ENCODE measurements around the gene COG4.

COG4 gene

DNA sequence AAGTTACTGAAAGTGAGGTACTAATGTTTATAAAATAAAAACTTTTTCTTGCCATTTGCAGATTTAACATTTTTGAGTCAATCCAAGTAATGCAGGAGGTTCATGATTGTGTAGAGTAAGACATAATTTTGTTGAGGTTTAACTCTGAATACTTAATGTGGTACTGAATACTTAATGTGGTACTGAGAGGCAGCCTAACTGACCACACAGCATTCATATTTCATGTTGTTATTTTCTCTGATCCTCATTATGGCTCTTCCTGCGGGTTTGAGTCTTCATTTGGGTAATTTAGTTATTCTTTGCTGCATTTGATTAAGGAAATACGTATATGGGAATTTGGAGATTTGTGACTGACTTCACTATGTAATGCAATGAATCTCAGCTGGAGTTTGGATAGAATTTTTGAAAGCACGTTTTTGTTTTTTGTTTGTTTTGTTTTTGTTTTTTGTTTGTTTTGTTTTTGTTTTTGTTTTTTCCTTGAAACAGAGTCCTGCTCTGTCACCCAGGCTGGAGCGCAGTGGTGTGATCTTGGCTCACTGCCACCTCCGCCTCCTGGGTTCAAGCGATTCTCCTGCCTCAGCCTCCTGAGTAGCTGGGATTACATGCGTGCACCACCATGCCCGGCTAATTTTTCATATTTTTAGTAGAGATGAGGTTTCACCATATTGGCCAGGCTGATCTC lies 4.1 kb upstream of the COG4 start:
- no peak for DNase-seq

DNA sequence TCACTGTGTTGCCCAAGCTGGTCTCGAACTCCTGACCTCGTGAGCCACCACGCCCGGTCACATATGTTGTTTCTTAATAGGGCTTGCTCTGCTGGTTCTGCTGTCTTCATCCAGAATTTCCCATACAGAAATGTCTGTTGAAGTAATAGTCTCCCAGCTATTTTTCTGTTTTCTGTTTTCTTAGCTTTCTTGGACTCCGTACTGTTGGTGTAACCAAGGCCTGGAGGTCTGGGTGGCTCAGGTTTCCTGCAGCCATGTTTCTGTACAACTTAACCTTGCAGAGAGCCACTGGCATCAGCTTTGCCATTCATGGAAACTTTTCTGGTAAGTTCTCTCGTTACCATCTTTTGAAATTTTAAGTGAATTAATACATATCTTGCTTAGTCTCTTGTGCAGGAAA lies 3.0 kb upstream of the COG4 start:
- DNase-seq, result no peak

DNA sequence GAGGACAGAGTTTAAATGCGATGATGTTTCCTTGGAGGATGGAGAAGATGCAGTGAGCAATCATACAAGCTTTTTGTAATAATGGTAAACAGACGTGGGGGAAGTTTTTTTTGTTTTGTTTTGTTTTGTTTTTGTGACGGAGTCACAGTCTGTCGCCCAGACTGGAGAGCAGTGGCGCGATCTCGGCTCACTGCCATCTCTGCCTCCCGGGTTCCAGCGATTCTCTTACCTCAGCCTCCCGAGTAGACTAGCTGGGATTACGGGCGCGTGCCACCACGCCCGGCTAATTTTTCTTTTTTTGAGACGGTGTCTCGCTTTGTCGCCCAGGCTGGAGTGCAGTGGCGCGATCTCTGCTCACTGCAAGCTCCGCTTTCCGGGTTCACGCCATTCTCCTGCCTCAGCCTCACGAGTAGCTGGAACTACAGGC lies 1.1 kb upstream of the COG4 start:
- DNase-seq, result peak in 23 of 56 donors; percentile 0 to 47 (median 7)

DNA sequence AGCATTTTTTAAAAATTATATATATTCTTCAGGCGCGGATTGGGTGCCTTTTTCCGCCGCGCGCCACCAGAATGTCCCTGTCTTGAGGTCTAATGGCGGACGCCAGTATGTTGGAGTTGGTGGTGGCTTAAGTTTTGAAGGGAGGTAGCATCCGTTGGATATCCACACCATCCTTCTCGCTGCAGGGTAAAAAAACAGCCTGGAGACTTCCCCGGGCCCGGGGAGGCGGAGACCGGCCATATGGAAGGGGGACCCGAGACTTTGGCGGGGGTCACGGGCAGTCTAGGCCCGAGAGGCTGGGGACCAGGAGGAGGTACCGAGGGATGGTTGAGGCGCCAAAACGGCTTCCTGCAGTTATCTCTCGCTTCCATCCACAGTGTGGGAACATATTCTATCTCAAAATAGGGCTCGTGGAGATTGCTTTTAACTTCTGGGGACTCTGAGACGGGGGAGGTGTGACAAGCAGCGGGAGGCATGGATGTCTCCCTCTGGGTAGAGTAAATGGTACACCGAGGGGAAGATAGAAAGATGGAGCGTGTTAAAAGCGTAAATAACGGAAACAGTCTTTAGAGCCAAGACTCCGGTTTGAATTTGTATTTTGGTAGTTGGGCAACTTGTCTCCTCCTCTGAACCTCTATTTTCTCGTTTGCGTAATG lies 517 bp upstream of the COG4 start, which contains the start of gene SF3B3:
SF3B3 (plus strand) TSS at position 74 of the 656 bp plus-strand sequence. CDS start 2,841 bp downstream, outside the sequence.
- DNase-seq, result peak in 55 of 56 donors; percentile 12 to 90 (median 70)

DNA sequence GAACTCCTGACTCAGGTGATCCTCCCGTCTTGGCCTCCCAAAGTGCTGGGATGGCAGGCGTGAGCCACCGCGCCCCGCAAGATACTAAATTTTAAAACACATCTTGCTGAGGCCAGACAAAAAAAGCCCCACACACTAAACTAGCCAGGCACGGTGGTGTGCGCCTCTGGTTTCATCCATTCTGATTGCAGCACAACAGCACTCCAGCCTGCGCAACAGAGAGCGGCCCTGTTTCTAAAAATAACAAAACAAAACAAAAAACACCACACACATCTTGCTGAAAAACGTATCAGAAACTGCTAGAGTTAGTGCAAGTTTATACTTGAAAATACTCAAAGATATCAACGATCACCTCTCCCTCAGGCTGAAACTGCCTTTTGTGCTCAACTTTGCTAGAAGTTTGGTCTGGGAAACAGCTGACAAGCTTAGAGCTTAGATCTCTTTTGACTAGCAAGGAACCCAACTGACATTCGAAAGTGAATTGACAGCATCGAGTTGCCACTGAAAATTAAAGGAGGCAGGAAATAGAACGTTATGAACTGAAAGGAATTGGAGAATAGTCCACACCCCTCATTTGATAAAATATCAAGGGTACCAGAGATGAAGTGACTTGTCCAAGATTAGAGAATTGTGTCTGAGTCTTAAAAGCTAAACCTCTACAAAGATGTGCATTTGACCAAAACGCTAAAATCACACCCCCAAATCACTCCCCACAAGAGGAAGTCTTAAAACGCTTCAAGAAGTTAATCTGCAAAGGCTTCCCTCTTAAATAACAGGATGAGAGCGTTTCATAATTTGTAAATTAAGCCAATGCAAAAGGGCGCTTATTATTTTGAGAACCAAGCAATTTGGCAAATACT lies 908 bp downstream of the COG4 start:
- no peak for DNase-seq

DNA sequence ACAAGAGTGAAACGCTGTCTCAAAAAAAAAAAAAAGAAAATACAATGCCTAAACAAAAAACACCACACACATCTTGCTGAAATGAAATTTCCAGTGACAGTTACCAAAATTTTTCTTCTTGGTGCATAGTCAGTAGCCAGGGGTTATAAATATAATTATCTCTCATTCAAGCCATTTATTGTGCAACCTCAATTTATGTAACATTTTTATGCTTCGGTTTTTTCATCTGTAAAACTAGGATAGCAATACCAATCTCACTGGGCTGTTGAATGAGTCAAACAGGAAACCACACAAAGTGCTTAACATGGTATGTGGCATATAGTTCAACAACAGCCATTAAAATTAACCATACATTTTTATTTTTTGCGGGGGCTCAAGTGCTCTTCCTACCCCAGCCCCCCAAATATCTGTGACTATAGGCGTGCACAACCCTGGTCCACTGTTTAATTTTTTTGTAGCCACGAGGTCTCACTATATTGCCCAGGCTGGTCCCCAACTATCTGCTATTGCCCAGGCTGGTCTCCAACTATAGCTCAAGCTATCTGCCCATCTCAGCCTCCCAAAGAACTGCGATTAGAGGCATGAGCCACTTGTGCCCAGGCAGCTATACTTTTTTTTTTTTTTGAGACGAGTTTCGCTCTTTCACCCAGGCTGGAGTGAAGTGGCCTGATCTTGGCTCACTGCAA lies 2.6 kb downstream of the COG4 start:
- DNase-seq, result no peak

DNA sequence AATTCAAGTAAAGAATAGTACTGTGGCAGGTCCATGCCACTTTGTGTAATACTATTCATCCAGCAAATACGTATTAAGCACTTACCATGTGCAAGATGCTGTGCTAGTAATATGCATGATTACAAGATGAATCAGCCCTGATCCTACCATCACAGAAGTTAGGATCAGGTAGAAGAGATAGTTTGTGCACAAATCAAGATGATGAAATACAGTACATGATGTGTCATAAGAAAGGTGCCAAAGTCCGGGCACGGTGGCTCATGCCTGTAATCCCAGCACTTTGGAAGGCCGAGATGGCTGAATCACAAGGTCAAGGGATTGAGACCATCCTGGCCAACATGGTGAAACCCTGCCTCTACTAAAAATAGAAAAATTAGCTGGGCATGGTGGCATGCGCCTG lies 10.9 kb downstream of the COG4 start:
- no peak for DNase-seq

DNA sequence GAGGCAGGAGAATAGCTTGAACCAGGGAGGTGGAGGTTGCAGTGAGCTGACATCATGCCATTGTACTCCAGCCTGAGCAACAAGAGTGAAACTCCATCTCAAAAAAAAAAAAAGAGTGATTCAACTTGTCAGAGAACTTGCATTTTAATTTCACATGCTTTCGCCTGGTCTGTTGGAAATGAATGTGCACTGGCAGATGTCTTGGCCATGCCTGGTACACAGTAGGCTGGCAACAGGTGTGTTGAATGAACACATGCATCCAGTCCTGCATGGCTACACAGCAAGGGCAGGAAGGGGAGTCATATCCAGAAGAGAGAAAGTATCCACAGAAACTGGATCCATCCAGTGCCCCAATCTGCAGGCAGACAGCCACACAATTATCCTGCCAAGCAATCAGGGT lies 11.5 kb downstream of the COG4 start:
- no peak for DNase-seq

DNA sequence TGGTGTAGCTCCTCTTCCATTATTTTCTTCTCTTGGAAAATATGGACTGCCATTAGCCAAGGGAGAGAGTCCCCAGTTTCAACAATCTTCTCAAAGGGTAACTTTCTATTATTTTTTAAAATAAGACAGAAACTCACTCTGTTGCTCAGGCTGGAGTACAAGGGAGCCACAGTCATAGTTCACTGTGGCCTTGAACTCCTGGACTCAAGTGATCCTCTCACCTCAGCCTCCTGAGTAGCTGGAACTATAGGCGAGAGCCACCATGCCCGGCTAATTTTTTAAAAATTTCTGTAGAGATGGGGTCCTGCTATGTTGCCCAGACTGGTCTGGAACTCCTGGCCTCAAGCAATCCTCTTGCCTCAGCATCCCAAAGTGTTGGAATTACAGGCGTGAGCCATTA lies 13.1 kb downstream of the COG4 start:
- no peak for DNase-seq

DNA sequence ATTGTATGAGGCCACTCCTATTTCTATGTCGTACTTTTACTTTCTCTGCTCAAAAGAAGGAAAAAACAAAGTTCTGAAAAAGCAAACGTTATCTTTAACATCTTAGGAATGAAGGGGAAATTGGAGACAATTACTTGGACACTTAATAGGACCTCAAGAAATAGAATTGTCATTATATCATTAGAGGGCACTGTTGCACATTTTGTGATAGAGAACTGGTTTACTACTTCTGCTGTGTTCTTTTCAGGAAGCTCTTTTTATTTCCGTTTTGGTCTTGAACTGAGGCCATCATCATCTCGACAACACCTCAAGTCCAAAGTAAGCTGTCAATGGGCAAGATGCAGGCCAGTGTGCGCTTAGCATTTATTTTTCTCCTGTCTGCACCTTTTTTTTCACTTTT lies 14.6 kb downstream of the COG4 start:
- no peak for DNase-seq

DNA sequence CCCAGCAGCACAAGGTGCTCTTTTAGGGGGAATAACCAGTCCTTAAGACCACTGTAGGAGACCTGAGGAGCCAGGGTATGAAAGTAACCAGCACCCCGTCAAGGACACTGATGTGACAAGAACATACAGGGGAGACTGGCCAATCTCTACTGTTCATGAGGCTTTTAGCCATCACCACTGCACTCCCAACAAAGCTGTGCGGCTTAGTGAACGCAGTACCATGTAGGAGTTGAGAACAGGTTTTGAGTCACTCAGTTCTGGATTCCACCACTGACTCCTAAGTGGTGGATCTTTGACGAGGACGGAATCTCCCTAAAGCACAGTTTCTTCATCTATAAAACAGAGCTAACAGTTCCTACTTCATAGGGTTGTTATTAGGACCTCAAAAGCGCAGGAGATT lies 26.8 kb downstream of the COG4 start:
- DNase-seq, result no peak

DNA sequence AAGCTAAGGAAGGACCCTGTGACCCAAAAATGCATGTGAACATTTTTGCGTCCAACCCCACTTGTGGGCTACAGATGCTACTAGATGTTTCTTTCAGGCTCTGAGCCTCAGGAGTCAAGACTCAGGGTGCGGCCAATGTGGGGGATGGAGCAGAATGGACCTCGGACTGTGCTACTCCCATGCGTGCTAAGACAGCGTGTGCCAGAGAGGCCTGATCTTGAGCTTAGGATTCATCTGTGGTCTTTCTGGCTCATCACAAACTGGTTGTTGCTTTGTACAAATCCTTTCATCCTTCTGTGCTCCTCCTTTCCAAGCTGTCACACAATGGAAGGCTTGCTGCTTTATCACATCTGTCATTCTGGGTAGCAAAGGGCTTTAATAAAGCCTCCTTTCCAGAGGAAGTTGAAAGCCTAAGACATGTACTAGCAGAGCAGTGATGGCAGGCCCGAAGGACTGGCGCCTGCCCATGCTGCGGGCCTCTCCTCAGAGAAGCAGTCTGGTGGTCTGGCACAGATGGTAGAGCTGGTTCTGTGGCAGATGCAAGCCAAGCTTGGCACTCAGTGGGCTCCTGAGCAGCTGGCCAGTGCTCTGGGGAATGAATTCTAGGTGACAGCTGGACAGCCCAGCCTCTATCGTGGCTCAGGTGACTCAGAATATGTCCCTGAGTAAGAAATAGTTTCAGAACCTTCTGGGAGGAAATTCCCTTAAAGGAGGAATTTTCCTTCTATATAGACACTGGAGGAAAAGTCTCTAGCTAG lies 27.8 kb downstream of the COG4 start:
- no peak for DNase-seq

DNA sequence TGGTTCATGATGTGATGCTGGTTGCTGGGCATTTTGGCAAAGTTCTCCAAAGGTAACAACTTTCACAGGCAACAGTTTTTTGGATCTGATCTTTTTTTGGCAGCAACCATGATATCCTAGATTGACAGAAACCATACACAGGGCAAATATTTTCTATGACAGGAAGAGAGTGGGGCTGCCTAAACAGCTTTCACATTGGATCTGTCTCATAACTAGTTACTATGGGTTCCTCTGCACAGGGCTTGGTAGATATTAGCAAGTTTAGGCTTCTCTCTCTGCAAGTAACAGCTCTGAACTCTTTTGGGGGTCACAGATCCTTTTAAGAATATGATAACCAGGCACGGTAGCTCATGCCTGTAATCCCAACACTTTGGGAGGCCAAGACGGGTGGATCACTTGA lies 28.6 kb downstream of the COG4 start:
- DNase-seq, result no peak

DNA sequence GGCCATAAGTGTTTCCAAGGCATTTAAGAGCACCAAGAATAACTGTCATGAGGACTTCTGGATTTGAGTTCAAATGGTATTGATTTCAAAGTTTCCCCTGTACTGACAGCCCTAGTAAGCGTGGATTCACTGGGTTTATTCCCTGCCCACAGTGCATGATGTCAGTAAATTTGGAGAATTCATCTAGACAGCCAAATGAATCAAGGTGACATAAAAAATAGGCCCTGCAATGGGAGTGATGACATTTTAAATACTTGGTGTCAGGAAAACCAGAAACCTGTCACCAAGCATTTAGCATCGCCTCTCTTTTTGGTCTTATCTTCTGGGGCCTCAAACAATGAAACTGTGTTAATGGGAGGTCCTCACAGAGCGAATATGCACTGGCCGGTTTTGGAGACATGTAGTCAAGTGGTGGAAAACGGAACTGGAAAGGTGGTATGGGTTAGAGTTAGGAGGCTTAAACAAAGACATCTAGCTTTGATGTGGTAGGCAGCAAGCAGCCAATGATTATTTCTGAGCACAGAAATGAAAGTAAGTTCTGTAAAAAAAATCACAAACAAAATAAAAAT lies 29.1 kb downstream of the COG4 start:
- DNase-seq, result no peak

DNA sequence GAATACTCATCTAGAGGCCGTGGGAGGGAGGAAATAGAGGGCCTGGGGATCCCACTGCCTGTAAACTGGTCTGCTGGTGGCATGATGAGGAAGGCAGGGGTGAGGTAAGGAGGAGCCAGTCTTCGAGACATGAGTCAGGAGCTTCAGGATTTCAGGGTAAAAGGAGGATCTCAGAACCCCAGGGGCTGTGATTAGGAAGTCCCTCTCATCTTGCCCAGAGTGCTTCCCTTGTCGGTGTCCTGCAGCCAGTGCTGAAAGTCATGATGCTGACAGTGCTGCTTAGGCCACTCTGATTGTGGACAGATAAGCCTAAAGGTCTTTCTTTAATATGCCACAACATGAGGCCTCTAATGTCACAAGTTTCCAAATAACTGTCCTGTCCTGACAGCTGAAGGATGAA lies 29.6 kb downstream of the COG4 start:
- DNase-seq, result no peak

DNA sequence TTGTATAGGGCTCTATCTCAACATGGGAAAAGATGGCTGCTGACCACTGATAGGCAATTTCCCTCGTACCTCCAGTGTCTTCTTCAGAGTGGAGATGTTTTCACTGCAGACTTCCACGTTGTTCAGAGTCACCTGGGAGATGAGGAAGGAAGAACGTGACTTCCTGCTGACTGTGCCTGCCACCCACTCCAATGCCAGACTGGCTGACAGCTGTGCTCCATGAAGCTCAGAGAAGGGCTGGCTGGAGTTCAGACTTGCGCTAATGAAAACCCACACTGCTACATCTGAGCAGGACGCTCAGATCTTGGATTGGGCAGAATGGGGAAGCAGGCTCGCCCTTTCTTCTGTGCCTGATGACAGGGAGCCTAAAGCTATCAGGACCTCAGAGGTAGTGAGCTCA lies 33.1 kb downstream of the COG4 start:
- DNase-seq, result peak in 20 of 56 donors; percentile 2 to 62 (median 30)

DNA sequence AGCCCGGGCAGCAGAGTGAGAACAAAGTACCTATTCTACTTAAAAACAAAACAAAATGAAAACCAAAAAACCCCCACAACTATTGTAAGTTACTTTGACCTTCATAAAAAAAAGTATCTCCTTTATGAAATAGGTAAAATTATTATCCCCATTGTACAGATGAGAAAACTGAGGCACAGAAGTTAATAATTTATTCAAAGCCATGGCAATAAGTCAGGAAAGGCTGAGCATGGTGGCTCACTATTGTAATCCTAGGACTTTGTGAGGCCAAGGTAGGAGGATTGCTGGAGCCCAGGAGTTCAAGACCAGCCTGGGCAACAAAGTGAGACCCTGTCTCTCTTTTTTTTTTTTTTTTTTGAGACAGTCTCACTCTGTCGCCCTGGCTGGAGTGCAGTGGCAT lies 38.5 kb downstream of the COG4 start:
- no peak for DNase-seq

DNA sequence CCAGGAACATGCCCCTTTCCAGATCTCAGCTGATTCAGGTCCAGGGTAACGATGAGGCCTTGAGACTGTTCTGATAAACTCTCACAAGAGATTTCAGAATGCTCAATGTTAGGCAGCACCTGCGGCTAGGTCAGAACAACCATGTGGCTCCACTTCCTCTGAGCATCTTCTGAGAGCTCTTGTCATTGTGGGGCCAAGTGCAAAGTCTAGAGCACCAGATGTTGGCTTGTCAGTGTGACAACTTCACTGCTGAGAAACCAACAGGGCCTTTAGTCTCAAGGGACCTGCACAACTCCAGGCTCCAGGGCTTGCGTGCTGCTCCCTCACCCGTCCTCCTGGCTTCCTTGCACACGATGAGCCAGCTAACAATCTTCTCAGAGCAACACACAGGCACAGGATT lies 39.9 kb downstream of the COG4 start:
- no peak for DNase-seq

DNA sequence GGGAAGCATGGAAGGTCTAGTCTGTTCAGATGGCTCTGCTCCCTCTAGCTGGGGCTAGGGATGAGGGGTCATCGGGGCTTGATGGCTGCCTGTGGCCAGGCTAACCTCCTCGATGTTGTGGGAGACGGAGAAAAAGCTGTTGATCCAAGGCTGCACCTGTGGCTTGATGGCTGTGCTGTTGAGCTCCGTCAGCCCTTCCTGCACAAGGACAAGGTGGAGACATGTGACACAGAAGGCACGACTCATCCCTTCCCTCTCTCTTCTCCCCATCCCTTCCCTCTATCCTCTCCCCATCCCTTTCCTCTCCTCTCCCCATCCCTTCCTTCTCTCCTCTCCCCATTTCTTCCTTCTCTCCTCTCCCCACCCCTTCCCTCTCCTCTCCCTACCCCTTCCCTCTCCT lies 40.7 kb downstream of the COG4 start:
- DNase-seq, result no peak

DNA sequence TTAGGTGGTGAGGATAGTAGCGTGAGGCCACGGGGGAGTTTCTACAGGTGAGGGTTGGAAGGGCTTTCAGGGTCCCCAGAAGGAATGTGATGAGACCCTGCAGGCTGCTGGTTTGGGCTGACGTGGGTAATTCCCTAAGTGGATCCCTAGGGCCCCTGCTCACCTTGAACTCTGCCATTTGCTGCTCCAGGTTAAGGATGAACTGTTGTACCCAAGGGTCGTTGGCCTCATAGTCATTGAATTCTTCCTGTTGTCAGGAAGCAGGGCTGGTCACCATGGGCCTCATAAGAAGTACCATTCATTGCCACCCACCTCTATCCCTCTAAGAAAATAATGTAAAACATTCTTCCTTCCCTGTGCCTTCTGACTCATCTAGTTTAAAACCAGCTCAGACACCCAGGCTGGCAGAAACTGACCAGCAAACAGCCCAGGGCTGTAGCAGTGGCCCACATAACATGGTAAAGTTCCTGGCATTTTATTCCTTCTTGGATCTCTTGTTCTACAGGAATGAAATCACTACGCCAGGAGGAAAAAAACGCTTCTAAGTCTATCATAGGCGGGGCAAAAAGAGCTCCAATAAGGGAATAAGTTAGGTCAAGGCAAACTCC lies 41.3 kb downstream of the COG4 start:
- DNase-seq, result no peak

Measured in nucleus accumbens (tissue), 56 donors.